ENCODE measurements around the gene KITLG. TPM values are rescaled to one million over a fixed set of nuclear protein-coding genes. Genes with fewer than 3 reads are reported as not detected.

Gene KITLG
- total and polyA plus RNA-seq, 2 of the 8 experiments (the other 6 are each of a cell fraction or from before 2014, with no cell fraction given), result 1.3 to 7.8 TPM

- ChIA-PET POLR2A (ENCODE audit: partially characterized antibody) (no interaction called here), CTCF (ENCODE audit: partially characterized antibody) (no interaction called here)
- TF ChIP-seq HDAC6 (IDR thresholded peaks at IDR 0.05; ENCODE audit: low read depth, low read length) (no peak), USF2 (IDR thresholded peaks at IDR 0.05; ENCODE audit: low read length) (no peak), PHF8 (conservative IDR thresholded peaks at IDR 0.05; ENCODE audit: low read depth, low read length) (no peak), SP1 (IDR thresholded peaks at IDR 0.05; ENCODE audit: low read depth, low read length) (no peak), SRF (IDR thresholded peaks at IDR 0.05; ENCODE audit: low read depth, low read length) (no peak), YY1 (IDR thresholded peaks at IDR 0.05; ENCODE audit: low read depth, low read length) (no peak), MAX (IDR thresholded peaks at IDR 0.05) (no peak), TBP (IDR thresholded peaks at IDR 0.05; ENCODE audit: low read depth, low read length) (no peak), SP4 (IDR thresholded peaks at IDR 0.05; ENCODE audit: low read length) (no peak), SIRT6 (IDR thresholded peaks at IDR 0.05; ENCODE audit: low read length) (no peak), POU5F1 (IDR thresholded peaks at IDR 0.05; ENCODE audit: low read depth, low read length) (no peak), TCF12 (IDR thresholded peaks at IDR 0.05; ENCODE audit: low read depth, low read length) (no peak), CHD1 (IDR thresholded peaks at IDR 0.05; ENCODE audit: low read depth, low read length) (no peak)
Measured at GRCh38 chr12:88505696-88506095, 74.6 kb downstream of the KITLG start.

More at GRCh38 chr12:88505696-88506095, 74.6 kb downstream of the KITLG start:
- no peak overlapping the region for H2AK5ac ChIP-seq (ENCODE audit: low read depth, low read length)
- H4K8ac ChIP-seq (ENCODE audit: extremely low read depth, insufficient read depth, low read length), result no peak overlapping the region
- H4K91ac ChIP-seq (replicated peaks; ENCODE audit: insufficient read length, low read length), result no peak overlapping the region
- peaks cover 0 to 3% (median 0%) of the 10 kb centered on the region in 4 experiments; a peak in 2 of 7 replicates for H3K4me1 ChIP-seq (replicated peaks in 1 of 4; ENCODE audit: control insufficient read depth in 3 of 4, insufficient read depth in 4 of 4, low read length in 3 of 4)
- no peak overlapping the region for H3K4ac ChIP-seq (replicated peaks; ENCODE audit: insufficient read length, low read depth, low read length)
- H3K4me2 ChIP-seq (ENCODE audit: insufficient read depth in 1 of 2, low read depth in 2 of 2, low read length in 2 of 2), result no peak overlapping the region
- H3K9ac ChIP-seq (replicated peaks in 1 of 4; ENCODE audit: extremely low read depth in 1 of 4, low read depth in 3 of 4, low read length in 3 of 4), result no peak overlapping the region
- H3K23me2 ChIP-seq (ENCODE audit: low read depth, low read length), result no peaks in the 10 kb centered on the region
- H3K9me3 ChIP-seq (ENCODE audit: insufficient read depth in 2 of 2, low read depth in 1 of 2, low read length in 1 of 2), result no peaks in the 10 kb centered on the region
- no peak overlapping the region for H2BK120ac ChIP-seq (replicated peaks; ENCODE audit: low read depth, low read length)
- DNase-seq (ENCODE audit: low read depth in 1 of 2, low spot score in 2 of 2) (no peak), FAIRE-seq (no peak)
- no peaks in the 10 kb centered on the region for H3K27me3 ChIP-seq (replicated peaks in 1 of 4; ENCODE audit: control insufficient read depth in 3 of 4, extremely low read depth in 1 of 4, insufficient read depth in 3 of 4, low read length in 3 of 4)
- no peak overlapping the region for H2AFZ ChIP-seq (ENCODE audit: low read length)
- H2BK15ac ChIP-seq (ENCODE audit: low read length), result no peak overlapping the region
- no peak overlapping the region for H3K56ac ChIP-seq (replicated peaks; ENCODE audit: insufficient read length, low read depth, low read length)
- H2BK20ac ChIP-seq (ENCODE audit: low read length), result no peak overlapping the region
- no peaks in the 10 kb centered on the region for H3K79me1 ChIP-seq (ENCODE audit: low read depth, low read length)
- peaks cover 0 to 3% (median 0%) of the 10 kb centered on the region in 4 experiments; a peak in 1 of 8 replicates for H3K36me3 ChIP-seq (ENCODE audit: control insufficient read depth in 2 of 4, insufficient read depth in 4 of 4, low read length in 3 of 4)
- H3K27ac ChIP-seq (ENCODE audit: low read depth, low read length), result no peak overlapping the region
- H3K79me2 ChIP-seq (ENCODE audit: control insufficient read depth in 1 of 2, insufficient read depth in 2 of 2, low read length in 2 of 2), result no peaks in the 10 kb centered on the region
- no peak overlapping the region for H3K14ac ChIP-seq (ENCODE audit: insufficient read length)
- 87% methylated on average over 2 of the region's 2 CpGs; no CpG with 5 or more reads in 1 of the 2 experiments for WGBS, 2 experiments (ENCODE audit: extremely low coverage in 1 of 2, insufficient coverage in 1 of 2, insufficient read length in 1 of 2, insufficient replicate concordance in 2 of 2, low coverage in 1 of 2, low lambda C conversion rate in 2 of 2, missing lambda C conversion rate in 1 of 2)
- no peaks in the 10 kb centered on the region for H4K20me1 ChIP-seq (replicated peaks in 1 of 2; ENCODE audit: control insufficient read depth in 1 of 2, insufficient read depth in 2 of 2, low read length in 2 of 2)
- no peak overlapping the region for H3K18ac ChIP-seq (ENCODE audit: extremely low read depth, low read length)
- no peak overlapping the region for H3K4me3 ChIP-seq (ENCODE audit: extremely low read depth in 1 of 4, insufficient read depth in 2 of 4, low read depth in 3 of 4, low read length in 4 of 4)
- no peak overlapping the region for H2BK5ac ChIP-seq (ENCODE audit: low read depth, low read length)
- no peak overlapping the region for H3K23ac ChIP-seq (ENCODE audit: insufficient read length)
- H2BK12ac ChIP-seq (ENCODE audit: low read depth, low read length), result no peak overlapping the region
- no peak overlapping the region for H4K5ac ChIP-seq (ENCODE audit: insufficient read length, low read depth, low read length)
